ENCODE results near the gene CDH23. TPM values are rescaled to one million over a fixed set of nuclear protein-coding genes. Genes with fewer than 3 reads are reported as not detected.

CDH23 gene
- total RNA-seq, 1 donor from 2014 or later: 9.4 TPM

DNA sequence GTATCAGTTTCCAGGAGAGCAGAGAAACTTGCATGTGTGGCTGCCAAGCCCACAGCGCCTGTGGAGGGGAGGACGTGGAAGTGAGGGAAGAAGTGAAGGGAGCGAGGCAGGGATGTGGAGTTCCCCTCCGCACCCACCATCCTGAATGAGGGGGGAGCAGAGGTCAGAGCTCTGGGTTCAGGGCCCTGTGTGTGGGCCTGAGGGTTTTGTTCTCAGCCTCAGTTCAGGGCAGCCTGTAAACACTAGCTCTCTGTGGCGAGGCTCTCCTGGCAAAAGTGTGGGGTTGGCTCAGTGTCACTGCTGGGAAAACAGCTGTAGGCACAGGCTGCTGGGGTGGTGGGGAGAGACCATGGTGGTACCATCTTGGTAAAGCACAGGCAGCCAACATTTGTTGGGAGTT, 214.4 kb downstream of the CDH23 start:
- Mint-ChIP-seq H3K9me3 (no peaks in the 10 kb centered on the region), H3K4me1 (ENCODE audit: unreplicated experiment) (peaks cover 27% of the 10 kb centered on the region), H3K4me3 (no peak overlapping the region), H3K36me3 (no peaks in the 10 kb centered on the region), H3K27me3 (peaks cover 16% of the 10 kb centered on the region), H3K27ac (no peak overlapping the region)
- TF ChIP-seq, protein P1, sequence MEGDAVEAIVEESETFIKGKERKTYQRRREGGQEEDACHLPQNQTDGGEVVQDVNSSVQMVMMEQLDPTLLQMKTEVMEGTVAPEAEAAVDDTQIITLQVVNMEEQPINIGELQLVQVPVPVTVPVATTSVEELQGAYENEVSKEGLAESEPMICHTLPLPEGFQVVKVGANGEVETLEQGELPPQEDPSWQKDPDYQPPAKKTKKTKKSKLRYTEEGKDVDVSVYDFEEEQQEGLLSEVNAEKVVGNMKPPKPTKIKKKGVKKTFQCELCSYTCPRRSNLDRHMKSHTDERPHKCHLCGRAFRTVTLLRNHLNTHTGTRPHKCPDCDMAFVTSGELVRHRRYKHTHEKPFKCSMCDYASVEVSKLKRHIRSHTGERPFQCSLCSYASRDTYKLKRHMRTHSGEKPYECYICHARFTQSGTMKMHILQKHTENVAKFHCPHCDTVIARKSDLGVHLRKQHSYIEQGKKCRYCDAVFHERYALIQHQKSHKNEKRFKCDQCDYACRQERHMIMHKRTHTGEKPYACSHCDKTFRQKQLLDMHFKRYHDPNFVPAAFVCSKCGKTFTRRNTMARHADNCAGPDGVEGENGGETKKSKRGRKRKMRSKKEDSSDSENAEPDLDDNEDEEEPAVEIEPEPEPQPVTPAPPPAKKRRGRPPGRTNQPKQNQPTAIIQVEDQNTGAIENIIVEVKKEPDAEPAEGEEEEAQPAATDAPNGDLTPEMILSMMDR (conservative IDR thresholded peaks at IDR 0.05): no peak
- no peak for DNase-seq (ENCODE audit: extremely low spot score, unreplicated experiment)

DNA sequence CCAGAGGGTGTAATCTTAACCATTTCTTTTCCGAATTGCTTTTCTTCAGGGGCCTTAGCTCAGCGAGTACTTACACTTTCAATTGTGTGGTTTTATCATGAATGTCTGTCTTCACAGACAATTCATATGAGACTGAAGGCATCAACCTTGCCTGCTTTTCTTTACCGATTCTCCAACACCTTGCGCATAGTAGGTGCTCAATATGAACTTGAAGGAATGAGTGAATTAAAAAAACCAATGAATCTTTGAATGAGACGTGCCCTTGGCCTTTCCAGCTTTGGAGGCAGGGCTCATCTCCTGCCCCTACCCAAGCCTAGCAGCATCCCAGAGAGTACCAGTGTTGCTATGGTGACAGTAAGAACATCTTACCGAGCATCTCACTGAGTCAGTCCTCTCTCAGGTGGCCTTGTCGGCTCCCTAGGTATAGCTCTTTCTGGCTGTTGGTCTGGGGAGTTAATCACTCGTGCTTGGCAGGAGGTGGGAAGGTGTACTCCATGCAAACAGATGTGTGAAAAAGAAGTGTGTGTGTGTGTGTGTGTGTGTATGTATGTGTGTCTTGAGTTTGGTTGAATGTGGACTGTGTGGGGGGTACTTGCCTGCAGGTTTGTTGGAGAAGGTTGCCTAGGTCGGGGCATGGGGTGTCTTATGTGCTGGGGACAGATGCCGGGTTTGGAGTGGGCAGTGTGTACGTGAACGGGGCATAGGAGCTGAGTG, 215.1 kb downstream of the CDH23 start:
- Mint-ChIP-seq H3K4me3 (no peak overlapping the region), H3K27ac (no peak overlapping the region), H3K4me1 (ENCODE audit: unreplicated experiment) (peaks cover 23% of the 10 kb centered on the region), H3K36me3 (no peaks in the 10 kb centered on the region), H3K27me3 (peaks cover 14% of the 10 kb centered on the region), H3K9me3 (no peaks in the 10 kb centered on the region)
- TF ChIP-seq, protein P1 (conservative IDR thresholded peaks at IDR 0.05): no peak
- no peak for DNase-seq (ENCODE audit: extremely low spot score, unreplicated experiment)

DNA sequence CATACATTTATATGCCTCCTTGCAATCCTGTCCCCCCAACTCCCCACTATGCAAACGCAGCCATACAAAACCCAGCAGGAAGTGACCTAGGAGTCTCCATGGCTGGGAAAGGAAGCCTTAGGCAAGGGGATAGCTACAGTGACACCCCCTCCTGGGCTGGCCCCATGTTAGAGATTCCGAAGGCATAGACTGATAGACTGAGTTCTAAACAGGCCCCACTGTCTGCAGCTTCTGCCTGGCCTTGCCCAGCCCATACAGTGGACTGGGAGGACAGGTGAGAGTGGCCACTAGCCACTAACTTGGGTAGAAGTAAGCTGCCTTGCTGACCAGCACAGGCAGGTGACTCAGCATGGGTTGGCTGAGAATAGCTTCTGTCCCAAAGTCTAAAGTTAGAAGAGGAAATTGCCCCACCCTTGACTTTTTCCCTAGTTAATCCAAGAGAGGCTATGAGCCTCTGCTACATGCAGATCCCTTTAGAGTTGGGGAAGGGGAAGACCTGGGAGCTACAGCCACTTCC, 216.6 kb downstream of the CDH23 start:
- H3K36me3 Mint-ChIP-seq: no peaks in the 10 kb centered on the region
- peaks cover 17% of the 10 kb centered on the region for H3K4me1 Mint-ChIP-seq (ENCODE audit: unreplicated experiment)
- H3K9me3 Mint-ChIP-seq: no peaks in the 10 kb centered on the region
- peak overlapping the region; percentile 9 for H3K27ac Mint-ChIP-seq
- H3K27me3 Mint-ChIP-seq: peaks cover 14% of the 10 kb centered on the region
- H3K4me3 Mint-ChIP-seq: no peak overlapping the region
- DNase-seq (ENCODE audit: extremely low spot score, unreplicated experiment): no peak
- TF ChIP-seq, protein P1 (conservative IDR thresholded peaks at IDR 0.05): no peak

DNA sequence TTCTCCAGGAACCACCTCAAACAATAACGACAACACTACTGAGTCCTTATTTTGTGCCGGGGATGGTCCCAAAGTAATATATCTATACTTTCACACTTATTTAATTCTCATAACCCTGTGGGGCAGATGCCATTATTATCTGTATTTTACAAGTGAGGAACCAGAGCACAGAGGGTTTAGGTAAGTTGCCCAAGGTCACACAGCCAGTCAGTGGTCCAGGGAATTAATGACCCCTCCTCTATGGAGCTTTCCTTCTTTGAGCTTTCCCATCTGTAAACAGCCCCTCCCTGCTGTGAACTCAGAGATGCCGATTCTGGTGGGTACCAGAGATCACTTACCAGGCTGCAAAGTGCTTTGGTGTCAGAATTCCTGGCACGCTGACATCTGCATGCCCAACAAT, 217.2 kb downstream of the CDH23 start:
- Mint-ChIP-seq H3K9me3 (no peaks in the 10 kb centered on the region), H3K4me3 (no peak overlapping the region), H3K4me1 (ENCODE audit: unreplicated experiment) (peaks cover 13% of the 10 kb centered on the region), H3K36me3 (no peaks in the 10 kb centered on the region), H3K27me3 (peaks cover 14% of the 10 kb centered on the region), H3K27ac (peak overlapping the region; percentile 9)
- DNase-seq (ENCODE audit: extremely low spot score, unreplicated experiment): no peak
- TF ChIP-seq, protein P1 (conservative IDR thresholded peaks at IDR 0.05): no peak

DNA sequence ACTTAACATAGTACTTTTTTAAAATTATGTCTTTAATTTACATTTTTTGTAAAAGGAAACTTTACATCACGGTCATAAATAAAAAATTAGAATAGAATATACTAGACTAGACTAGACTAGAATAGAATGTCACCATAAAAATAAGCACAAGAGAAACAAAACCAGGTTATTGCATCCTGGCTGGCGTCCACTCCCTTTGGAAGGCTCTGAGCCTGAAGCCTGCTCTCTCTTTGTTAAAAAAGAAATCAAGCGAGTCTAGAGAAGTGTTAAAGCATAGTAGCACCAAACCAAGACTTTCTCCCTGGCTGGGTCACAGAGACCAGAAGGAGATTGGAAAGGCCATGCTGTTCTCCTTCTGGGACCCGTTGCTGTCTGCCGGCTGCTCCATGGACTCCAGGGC, 218.2 kb downstream of the CDH23 start:
- H3K4me1 Mint-ChIP-seq (ENCODE audit: unreplicated experiment): peaks cover 5% of the 10 kb centered on the region
- DNase-seq (ENCODE audit: extremely low spot score, unreplicated experiment): no peak
- no peaks in the 10 kb centered on the region for H3K36me3 Mint-ChIP-seq
- H3K4me3 Mint-ChIP-seq: no peak overlapping the region
- TF ChIP-seq, protein P1 (conservative IDR thresholded peaks at IDR 0.05): no peak
- H3K9me3 Mint-ChIP-seq: no peaks in the 10 kb centered on the region
- peaks cover 10% of the 10 kb centered on the region for H3K27me3 Mint-ChIP-seq
- no peak overlapping the region for H3K27ac Mint-ChIP-seq
